DOHH2 (cell line): ENCODE results near the gene NINJ2.

Experiments
- H3F3A ChIP-seq: fragments of 200-600 bp; sonication (generic), shearing (Covaris generic); 2 replicates; pipeline ENCODE4 v1.6.0; 2016; ENCODE audit warnings: antibody characterized with exemption, mild to moderate bottlenecking; ENCODE audit not compliant: control insufficient read depth, insufficient read depth
- H3K27ac ChIP-seq: fragments of 200-600 bp; sonication (generic); 2 replicates; pipeline ENCODE4 v1.5.1; 2014; ENCODE audit warnings: low read depth, mild to moderate bottlenecking, low read length, moderate library complexity
- H3K27me3 ChIP-seq: fragments of 200-600 bp; sonication (generic); 2 replicates; pipeline ENCODE4 v1.6.1; 2014; ENCODE audit warnings: mild to moderate bottlenecking, low read length, mixed read lengths; ENCODE audit not compliant: control insufficient read depth
- H3K36me3 ChIP-seq: fragments of 200-600 bp; sonication (generic); 2 replicates; pipeline ENCODE4 v1.6.1; 2014; ENCODE audit warnings: mild to moderate bottlenecking, low read length, moderate library complexity, mixed read lengths; ENCODE audit not compliant: control insufficient read depth
- H3K4me1 ChIP-seq: fragments of 200-600 bp; sonication (generic); 2 replicates; pipeline ENCODE4 v1.6.1; 2014; ENCODE audit warnings: mild to moderate bottlenecking, low read length, mixed read lengths; ENCODE audit not compliant: control insufficient read depth
- H3K4me2 ChIP-seq: fragments of 200-600 bp; sonication (generic); 2 replicates; pipeline ENCODE4 v1.6.0; 2014; ENCODE audit warnings: mild to moderate bottlenecking, low read length, moderate library complexity
- H3K4me3 ChIP-seq: fragments of 200-600 bp; sonication (generic); 2 replicates; pipeline ENCODE4 v1.5.1; 2014; ENCODE audit warnings: mild to moderate bottlenecking, low read length, mixed read lengths
- H3K79me2 ChIP-seq: fragments of 200-600 bp; sonication (generic); 2 replicates; pipeline ENCODE4 v1.6.1; 2014; ENCODE audit warnings: mild to moderate bottlenecking, low read length, mixed read lengths; ENCODE audit not compliant: control insufficient read depth
- H3K9me2 ChIP-seq: fragments of 200-600 bp; sonication (generic); replicated peaks from 2 replicates; pipeline ENCODE4 v1.6.1; 2014; ENCODE audit warnings: mild to moderate bottlenecking, low read length, mixed read lengths; ENCODE audit not compliant: control insufficient read depth
- H3K9me3 ChIP-seq: fragments of 200-600 bp; sonication (generic); 2 replicates; pipeline ENCODE4 v1.6.1; 2014; ENCODE audit warnings: antibody characterized with exemption, low read length, mixed read lengths; ENCODE audit not compliant: control insufficient read depth, insufficient read depth
- H4K20me1 ChIP-seq: fragments of 200-600 bp; sonication (generic); 2 replicates; pipeline ENCODE4 v1.6.0; 2014; ENCODE audit warnings: low read depth, mild to moderate bottlenecking, antibody characterized with exemption, low read length, moderate library complexity; ENCODE audit not compliant: control insufficient read depth, insufficient read depth
- CTCF ChIP-seq: fragments of 200-600 bp; sonication (generic); IDR thresholded peaks from one replicate; pipeline ENCODE4 v1.5.1; 2014; ENCODE audit warnings: antibody characterized with exemption, mild to moderate bottlenecking, low read depth, low read length; ENCODE audit not compliant: poor library complexity, severe bottlenecking
- EZH2phosphoT487 ChIP-seq: fragments of 200-600 bp; sonication (generic); IDR thresholded peaks from 2 replicates; pipeline ENCODE4 v1.6.1; 2017; ENCODE audit warnings: borderline replicate concordance, mild to moderate bottlenecking, antibody characterized with exemption, low read length, moderate library complexity, mixed read lengths

The NINJ2 gene

DNA sequence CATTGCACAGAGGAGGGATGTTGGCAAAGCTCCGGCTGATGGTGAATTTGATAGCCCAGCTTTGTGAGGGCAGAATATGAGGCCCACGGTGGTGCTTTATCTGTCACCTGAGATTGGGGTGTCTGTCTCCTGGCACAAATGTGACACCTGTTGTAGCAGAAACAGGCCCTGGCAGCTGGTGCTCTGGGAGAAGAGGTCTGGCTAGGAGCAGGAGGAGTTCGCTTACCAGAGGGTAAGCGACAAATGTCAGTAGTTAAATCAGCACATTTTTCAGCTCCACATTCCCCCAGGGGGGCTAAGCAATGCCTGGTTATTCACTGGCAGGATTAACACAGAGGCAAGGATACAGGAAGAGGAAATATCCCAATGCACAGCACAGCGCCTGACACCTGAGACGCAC is 132.4 kb downstream of the NINJ2 start:
- no peaks in the 10 kb centered on the region for H3K4me1 ChIP-seq
- no peaks in the 10 kb centered on the region for H4K20me1 ChIP-seq
- peaks cover 20% of the 10 kb centered on the region; the same call in 1 of the 2 replicates for H3K9me3 ChIP-seq
- no peaks in the 10 kb centered on the region for H3K27me3 ChIP-seq
- TF ChIP-seq CTCF (no peak), EZH2phosphoT487 (no peak)
- no peaks in the 10 kb centered on the region for H3K79me2 ChIP-seq
- no peak overlapping the region for H3K27ac ChIP-seq
- no peak overlapping the region for H3K4me2 ChIP-seq
- no peaks in the 10 kb centered on the region for H3K9me2 ChIP-seq
- H3K36me3 ChIP-seq: no peaks in the 10 kb centered on the region
- H3K4me3 ChIP-seq: no peak overlapping the region
- H3F3A ChIP-seq: no peaks in the 10 kb centered on the region

GRCh38 chr12:530308-530707 is 132.9 kb downstream of the NINJ2 start:
- Histone ChIP-seq H3F3A (no peaks in the 10 kb centered on the region), H3K9me2 (no peaks in the 10 kb centered on the region), H3K36me3 (no peaks in the 10 kb centered on the region), H4K20me1 (no peaks in the 10 kb centered on the region), H3K4me3 (no peak overlapping the region), H3K4me2 (no peak overlapping the region), H3K79me2 (no peaks in the 10 kb centered on the region), H3K27me3 (no peaks in the 10 kb centered on the region), H3K4me1 (no peaks in the 10 kb centered on the region), H3K27ac (no peak overlapping the region), H3K9me3 (peaks cover 20% of the 10 kb centered on the region; the same call in 1 of the 2 replicates)
- TF ChIP-seq CTCF (no peak), EZH2phosphoT487 (no peak)

- no peaks in the 10 kb centered on the region for H3K9me2 ChIP-seq
- H3K4me1 ChIP-seq: no peaks in the 10 kb centered on the region
These were observed 135.5 kb downstream of the NINJ2 start for GRCh38 chr12:527729-528128.

More at GRCh38 chr12:527729-528128, 135.5 kb downstream of the NINJ2 start:
- Histone ChIP-seq H3K36me3 (no peaks in the 10 kb centered on the region), H3K9me3 (peaks cover 20% of the 10 kb centered on the region; the same call in 1 of the 2 replicates), H3K4me3 (no peak overlapping the region), H4K20me1 (no peaks in the 10 kb centered on the region), H3K4me2 (no peak overlapping the region), H3K27me3 (no peaks in the 10 kb centered on the region), H3F3A (no peaks in the 10 kb centered on the region), H3K27ac (no peak overlapping the region), H3K79me2 (no peaks in the 10 kb centered on the region)
- no peak for TF ChIP-seq CTCF
- TF ChIP-seq EZH2phosphoT487: no peak
